COLO829 (cell line): Measurements from ENCODE around the gene RIPK4.
"Not testable (repeated sequence)": the region's sequence is repeated elsewhere in the genome, so short reads cannot be mapped to it uniquely, and the experiment has no call there.

ENCODE experiments used
- DNase-seq: peaks from one replicate; pipeline ENCODE4 v3.0.0; 2012; ENCODE audit warnings: low spot score

RIPK4 gene

GRCh38 chr21:41714299-41714865 lies 52.5 kb downstream of the RIPK4 start:
- not testable (repeated sequence) for DNase-seq

- no peak for DNase-seq
Observed at GRCh38 chr21:41713495-41714281, 53.2 kb downstream of the RIPK4 start.

DNA sequence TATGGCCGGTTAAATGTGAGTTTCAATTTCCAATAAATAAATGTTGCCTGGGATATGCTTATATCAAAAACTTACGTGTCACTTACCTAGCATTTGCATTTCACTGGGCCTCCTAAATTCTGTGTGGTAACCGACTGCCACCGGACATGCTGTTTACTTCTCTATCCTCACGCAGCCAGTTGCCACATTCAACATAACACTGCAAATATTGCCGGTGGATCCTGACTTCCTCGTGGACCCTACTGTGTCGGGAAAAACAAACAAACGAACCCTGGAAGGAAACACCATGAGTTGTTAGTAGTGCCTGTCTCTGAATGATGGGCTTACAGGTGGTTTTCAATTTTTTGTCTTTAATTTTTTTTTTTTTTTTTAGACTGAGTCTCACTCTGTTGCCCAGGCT lies 54.1 kb downstream of the RIPK4 start:
- DNase-seq: no peak

- no peak for DNase-seq
Observed at GRCh38 chr21:41712201-41712600, 54.7 kb downstream of the RIPK4 start.

DNA sequence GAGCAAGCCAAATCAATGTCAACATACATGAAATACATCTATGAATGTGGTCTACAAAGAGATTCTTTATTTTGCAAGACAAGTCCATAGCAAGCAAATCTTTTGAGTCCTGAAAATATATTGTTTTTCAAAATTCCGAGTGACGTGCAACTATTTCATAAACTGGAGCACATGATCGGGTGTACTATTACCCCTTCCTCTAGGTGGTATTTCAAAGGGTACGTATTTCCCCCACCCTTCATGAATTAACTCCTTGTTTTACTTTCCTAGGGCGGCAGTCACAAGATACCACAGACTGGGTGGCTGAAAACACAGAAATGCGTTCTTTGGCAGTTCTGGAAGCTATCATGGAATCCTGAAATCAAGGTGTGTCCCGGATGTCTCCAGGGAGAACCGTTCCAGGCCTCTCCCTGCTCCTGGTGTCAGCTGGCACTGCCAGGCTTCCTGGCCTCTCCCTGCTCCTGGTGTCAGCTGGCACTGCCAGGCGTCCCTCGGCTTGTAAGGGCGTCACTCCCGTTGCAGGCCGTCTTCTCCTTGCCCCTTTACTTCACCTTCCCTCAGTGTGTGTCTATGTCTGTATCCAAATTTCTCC lies 55.3 kb downstream of the RIPK4 start:
- peak; percentile 83 for DNase-seq

- no peak for DNase-seq
Observed at GRCh38 chr21:41710823-41711160, 56.1 kb downstream of the RIPK4 start.

- no peak for DNase-seq
Observed at GRCh38 chr21:41709965-41710822, 56.7 kb downstream of the RIPK4 start.

DNA sequence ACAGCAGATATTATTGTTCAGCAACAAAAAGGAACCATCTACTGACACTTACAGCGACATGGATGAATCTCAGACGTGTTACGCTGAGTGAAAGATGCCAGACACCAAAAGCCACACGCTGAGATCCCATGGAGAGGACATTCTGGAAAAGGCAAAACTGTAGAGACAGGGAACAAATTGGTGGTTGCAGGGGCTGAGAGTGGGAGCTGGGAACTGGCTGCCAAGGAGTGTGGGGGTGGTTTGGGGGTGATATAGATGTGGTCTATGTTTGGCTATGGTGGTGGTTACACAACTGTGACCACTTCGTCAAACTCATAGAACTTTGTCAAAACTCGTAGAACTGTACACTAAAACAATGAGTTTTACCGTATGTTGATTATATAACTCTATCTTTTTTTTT lies 57.7 kb downstream of the RIPK4 start:
- no peak for DNase-seq

- DNase-seq: no peak
Observed at GRCh38 chr21:41707960-41708330, 58.9 kb downstream of the RIPK4 start.

DNA sequence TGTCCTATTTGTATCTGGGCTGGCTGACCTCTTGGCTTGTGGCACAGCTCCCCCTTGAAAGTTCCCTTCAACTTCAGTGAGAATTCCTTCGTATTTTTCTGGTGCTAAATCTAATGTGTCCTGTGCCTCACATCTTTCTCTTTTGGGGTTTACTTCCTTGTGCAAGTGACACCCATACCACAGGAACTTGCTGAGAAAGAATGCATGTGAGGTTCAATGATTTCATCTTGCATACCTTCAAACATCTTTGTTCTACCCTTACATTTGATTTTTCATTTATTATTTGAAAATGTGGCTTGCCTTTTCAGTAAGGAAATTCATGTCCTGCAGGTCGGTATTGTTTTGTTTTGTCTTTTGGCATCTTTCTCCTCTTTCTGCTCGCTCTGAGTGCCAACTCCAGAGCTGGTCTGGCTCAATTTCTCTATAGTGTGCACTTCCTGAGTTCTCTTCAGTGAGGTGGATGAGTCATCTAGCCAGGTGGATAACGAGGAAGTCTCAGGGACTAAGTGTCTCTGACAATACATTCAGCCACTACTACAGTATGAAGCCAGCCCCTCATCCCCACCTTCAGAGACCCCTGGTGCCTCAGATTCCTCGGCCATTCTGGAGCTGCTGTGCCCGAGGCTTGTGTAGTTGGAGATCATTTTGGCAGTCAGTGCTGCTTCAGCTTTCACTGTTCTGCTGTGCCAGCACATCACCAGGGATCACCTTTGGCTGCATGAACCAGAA lies 59.5 kb downstream of the RIPK4 start:
- no peak for DNase-seq

- no peak for DNase-seq
Observed at GRCh38 chr21:41706678-41707077, 60.2 kb downstream of the RIPK4 start.

GRCh38 chr21:41706263-41706639 lies 60.6 kb downstream of the RIPK4 start:
- no peak for DNase-seq

DNA sequence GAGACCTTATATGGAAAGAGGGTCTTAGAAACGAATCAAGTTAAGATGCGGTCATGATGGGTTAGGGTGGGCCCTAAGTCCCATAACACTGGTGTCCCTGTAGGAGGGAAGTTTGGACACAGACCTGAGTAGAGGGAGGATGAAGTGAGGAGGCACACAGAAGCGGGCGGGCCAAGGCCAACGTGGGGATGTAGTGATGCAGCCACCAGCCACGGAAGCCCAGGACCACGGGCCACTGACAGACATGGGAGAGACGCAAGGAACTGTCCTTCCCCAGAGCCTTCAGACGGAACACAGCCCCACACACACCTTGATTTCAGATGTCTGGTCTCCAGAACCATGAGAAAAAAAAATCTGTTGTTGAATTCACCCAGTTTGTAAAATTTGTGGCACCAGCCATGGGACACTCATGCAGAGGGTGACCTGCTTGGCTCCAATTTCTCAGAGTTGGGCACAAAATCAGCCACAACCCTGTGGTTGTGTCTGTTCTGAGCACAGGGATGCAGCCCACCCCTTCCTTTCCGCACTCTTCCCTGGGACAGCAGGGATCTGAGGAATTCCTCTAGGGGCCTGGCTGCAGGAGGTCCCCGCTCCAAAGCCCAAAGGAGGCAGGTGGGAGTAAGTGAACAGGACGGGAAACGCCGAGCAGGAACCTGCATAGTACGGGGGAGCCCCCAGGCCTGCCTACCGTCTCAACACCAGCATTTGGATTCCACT lies 61.1 kb downstream of the RIPK4 start:
- DNase-seq: no peak

DNA sequence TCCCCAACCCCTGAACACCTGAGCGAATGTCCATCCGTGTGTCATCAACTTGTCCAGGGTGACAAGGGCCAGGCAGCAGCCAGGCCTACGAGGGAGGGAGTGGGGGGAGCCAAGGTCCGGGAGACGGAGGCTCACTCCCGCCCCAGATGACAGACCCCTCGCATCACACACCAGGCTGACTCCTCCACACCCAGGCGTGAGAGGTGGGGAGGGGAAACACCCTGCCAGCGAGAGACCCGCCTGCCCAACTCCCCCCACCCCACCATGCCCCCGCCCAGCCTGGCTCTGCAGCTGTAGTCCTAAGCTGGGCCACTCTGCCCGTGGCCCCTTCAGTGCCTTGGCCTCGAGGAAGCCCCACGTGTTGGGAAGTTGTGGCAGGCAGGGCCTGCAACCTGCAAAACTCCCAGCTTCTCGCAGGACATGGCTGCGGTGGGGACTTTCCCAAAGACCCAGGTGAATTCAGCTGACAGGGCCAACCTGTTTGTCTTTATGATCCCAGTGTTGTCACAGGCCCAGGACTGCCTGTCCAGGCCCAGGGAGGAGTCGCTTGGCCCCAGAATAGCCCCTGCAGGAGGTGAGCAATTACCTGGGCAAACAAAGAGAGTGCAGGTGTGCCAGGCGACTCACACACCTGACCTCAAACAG lies 62.9 kb downstream of the RIPK4 start:
- no peak for DNase-seq

GRCh38 chr21:41701749-41702148 lies 65.1 kb downstream of the RIPK4 start:
- DNase-seq: no peak

- DNase-seq: no peak
Observed at GRCh38 chr21:41699311-41699710, 67.5 kb downstream of the RIPK4 start.

DNA sequence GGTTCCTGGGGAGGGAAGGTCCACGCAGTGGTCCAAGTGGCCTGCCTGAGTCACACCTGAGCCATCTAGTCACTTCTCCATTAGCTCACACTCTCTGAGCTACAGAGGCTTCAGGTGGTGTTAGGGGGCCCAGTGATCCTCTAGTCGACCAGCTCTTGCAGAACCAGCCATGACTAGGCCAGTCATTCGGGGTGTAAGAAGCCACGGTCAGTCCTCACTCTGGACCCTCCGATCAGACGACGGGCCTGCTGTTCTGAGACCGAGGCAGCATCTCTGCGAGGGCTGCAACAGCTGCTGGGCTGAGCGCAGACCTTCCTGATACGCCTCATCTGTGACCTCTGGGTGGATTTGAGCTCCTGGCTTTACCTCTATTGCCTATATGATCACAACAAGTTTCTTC lies 68.8 kb downstream of the RIPK4 start:
- no peak for DNase-seq

DNA sequence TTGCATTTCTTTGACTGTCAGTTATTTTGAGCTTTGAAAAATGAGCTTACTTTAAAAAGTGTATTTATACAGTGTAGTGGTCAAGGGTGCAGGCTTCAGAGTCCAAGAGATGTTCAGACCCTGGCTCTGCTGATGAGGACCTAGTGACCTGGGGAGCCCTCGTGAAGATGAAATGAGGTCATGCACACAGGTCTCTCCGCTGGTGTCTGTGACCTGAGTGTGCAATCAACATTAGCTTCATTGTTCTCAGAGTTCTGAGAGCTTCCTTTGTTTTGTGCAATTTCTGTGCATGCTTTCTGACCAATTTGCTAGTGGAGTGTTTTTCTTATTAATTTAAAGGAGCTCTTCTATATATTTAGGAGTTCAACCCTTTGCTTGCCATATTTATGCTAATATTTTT lies 71.3 kb downstream of the RIPK4 start:
- peak; percentile 45 for DNase-seq

GRCh38 chr21:41694042-41694441 lies 72.8 kb downstream of the RIPK4 start:
- not testable (repeated sequence) for DNase-seq

DNA sequence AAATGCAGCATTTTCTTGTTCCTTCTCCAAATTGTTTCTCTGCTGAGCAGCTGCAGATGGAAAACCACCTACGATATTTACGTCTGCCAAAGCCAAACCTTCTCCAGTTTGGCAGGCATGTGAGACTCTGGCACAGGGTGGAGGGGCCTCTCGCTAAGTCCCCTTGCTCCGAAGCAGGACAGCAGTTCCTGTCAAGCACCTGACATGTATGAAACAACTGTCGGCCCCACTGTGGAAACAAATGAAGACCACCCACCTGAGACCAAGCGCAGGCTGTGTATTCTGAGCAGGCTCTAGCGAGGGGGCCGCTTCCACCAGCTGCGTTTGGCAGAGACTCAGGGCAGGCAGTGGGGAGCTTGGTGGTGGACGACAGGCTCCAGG lies 74.7 kb downstream of the RIPK4 start:
- no peak for DNase-seq
